Right kidney (tissue), 1 donor: ENCODE measurements around the gene HDAC4.
A peak's percentile ranks its signal among the peaks of the same experiment; 100 is the strongest.

Experiments used
- DNase-seq: peaks from one replicate; pipeline ENCODE4 v3.0.0-alpha.2; 2016

Gene HDAC4

DNA sequence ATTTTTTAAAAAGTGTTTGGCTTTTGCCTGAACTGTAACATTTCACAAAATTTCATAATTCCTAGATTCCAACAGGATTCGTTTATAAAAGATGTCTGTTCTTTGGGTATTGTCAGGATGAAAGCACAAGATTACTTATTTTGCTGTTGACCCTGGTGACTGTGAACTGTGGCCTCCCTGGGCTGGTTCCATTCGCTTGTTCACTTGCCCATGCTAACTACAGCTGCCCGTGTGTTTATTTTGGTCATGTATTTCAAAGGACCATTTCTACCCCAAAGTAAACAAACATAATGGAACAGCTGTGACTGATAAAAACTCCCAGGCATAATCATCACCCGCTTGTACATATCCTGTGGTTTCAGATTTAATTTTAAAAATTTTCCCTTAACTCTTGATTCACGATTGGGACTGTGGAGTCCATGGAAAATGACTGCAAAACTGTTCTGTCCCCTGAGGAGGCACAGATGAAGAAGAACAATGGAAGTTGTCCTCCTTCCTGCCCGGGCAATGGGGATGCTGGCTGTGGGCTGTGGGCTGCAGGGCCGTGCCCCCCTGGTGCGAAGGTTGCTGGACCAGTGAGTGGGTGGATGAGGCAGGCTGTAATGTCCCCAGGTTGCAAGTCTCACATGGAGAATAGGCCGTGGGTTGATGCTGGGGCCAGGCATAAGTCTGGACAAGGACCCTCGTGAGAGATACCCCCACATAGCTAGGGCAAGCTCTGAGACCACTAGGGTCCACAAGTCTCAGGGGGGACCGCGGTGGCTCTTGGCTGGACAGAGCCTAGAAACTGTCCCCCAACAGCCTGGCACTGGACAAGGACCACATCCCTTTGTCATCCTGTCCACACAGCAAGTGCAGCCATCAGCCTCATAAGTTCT lies 28.9 kb upstream of the HDAC4 start:
- no peak for DNase-seq

DNA sequence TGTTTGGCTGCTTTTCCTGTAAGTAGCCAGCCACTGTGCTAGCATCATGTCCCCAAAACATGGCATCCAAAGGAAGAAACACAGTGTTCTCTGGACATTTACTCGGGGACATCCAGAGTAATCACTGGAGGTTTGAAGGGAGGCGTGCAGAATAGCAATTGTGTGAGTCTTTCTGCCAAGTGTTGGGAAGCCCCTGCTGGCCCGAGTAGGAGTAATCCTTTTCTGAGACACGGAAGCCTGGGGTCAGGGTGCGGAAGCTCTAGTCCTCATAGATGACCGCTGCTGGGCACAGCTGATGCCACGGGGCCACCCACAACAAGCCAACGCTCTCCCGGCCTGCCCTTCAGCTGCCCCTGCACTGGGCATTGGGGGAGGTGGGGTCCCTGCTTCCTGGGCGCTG lies 24.8 kb upstream of the HDAC4 start:
- no peak for DNase-seq

GRCh38 chr2:239424337-239425045 lies 23.7 kb upstream of the HDAC4 start:
- no peak for DNase-seq

DNA sequence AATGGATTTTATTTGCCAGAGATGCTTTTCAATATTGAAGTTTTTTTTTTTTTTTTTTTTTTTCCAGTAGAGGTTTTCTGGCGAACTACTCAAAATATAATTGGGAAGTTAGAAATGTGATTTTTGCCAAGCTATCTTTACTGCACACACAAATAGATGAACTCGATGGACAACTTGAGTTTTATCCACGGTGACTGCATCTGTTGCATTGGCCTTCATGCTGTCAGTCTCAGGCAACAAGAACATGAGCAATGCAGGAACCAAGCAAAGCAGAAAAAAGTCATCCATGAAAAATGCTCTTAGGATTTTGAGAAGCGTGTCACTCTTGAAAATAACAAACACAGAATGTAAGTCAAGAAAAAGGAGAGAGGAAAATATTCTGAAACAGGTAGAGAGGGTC lies 22.7 kb upstream of the HDAC4 start:
- DNase-seq: no peak

- no peak for DNase-seq
These were observed 21.0 kb upstream of the HDAC4 start for GRCh38 chr2:239421851-239422250.

- no peak for DNase-seq
These were observed 19.3 kb upstream of the HDAC4 start for GRCh38 chr2:239420082-239420481.

DNA sequence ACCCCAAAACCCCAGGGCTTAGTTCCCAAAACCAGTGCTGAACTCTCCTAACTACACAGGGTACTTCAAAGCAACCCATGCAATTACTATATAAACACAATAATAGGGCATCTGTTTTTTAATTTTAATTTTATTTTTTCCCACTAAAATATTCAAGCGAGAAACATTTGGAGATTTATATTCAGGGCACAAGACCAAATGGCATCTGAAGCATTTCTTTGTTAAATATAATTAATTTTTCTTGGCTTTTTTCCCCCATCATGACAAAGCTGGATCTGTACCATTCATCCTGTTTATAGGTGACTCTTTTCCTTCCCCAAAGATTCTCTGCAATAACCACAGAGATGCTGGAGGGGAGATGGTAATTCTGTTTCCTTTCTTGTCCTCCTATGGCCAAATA lies 18.1 kb upstream of the HDAC4 start:
- DNase-seq: no peak

DNA sequence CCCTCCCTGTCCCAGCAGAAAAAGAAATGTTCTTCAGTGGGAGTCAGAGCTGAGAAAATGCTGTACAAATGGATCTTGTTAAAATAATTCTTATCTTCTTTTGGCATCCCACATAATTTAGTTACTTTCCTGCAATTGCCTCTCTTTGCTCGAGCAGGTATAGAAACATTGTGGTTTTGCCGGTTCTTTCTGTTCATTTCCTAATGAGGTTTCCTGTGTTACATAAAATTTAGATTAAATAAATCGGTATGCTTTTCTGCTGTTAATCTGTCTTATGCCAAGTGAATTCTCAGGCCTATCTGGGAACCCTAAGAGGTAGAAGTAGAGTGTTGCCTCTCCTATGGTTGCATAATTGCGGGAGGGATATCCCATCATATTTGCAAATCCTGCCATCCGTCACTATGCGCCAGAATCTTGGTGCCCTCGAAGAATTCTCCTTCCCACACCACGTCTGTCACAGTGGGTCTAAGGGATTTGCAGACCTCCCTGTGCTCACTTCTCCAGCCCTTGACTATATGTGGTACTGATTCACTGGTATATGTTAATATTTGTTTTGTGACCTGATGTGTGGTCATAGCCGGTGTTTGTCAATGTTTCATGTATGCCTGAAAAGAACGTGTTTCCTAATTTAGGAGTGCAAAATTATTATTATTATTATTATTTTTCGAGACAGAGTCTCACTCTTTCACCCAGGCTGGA lies 12.2 kb upstream of the HDAC4 start:
- no peak for DNase-seq

GRCh38 chr2:239411549-239412319 lies 10.9 kb upstream of the HDAC4 start:
- DNase-seq: no peak

DNA sequence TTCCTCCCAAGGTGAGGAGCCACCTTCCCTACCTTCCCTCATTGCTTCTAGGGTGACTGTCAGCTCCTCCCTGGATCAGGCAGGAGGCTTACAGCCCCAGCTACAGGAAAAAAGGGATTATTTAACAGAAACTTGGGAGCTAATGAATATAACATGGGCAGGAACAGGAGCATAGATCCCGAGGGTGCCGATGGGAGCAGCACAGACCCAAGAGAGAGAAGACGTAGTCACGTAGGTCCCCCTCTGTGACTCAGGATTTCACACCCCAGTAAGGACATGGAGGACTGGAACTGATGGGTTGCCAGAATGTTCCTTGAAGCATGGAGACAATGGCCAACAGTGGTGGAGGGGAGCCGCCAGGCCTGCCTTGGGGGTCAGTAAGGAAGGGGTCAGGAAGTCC lies 10.3 kb upstream of the HDAC4 start:
- no peak for DNase-seq

GRCh38 chr2:239409976-239410375 lies 9.2 kb upstream of the HDAC4 start:
- DNase-seq: no peak

DNA sequence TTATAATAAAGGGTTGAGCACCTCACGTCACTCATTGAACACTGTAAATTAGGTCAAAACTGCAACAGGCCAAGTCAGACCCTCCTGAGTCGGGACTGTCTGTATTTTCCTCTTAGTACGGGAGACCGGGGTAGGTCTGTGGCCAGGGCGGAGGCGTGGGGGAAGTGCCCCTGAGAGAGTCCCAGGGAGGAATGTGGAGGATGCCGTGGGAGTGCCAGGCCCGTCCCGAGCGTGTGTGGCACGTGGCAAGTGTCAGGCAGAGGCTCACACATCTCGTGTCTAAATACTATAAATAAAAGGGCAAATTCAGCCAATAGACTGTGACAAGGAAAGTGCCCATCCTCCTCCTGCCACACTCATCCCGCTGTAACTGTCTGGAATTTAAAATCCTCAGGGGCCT lies 6.3 kb upstream of the HDAC4 start:
- no peak for DNase-seq

GRCh38 chr2:239406316-239406995 lies 5.6 kb upstream of the HDAC4 start:
- DNase-seq: no peak

DNA sequence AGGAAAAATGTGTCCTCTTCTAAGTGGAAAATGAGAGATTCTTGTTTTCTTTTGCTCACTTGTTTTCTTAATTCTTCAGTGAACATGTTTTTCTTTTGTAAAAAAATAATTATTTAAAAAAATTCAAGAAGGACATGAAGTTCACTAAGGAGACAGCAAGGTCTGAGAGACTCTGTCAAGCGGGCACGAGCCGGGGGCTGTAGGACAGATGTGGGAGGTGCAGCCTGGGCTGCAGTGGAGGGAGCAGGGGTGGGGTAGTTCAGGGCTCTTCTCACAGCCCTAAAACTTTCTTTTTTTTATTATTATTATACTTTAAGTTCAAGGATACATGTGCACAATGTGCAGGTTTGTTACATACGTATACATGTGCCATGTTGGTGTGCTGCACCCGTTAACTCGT lies 4.3 kb upstream of the HDAC4 start:
- no peak for DNase-seq

DNA sequence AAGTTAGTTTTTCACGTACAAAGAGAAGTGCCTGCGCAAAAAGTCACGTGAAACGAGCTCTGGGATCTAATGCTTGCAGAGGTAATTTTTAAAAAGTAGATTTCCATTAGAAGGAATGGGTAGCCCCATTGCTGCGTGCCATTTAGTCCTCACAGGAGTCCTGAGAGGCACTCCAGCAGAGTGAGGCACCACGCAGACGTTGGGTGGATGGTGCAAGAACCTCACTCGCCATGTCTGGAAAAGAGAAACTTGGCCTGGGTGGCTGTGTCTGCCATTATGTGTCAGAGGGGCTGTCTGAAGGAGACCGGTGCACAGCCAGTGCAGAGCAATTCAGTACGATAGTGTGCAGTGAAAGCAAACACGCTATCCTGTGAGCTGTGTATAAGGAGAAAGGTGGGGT lies 1.8 kb upstream of the HDAC4 start:
- DNase-seq: no peak

GRCh38 chr2:239401881-239402233 lies 1.0 kb upstream of the HDAC4 start:
- DNase-seq: peak; percentile 99

- DNase-seq: peak; percentile 100
These were observed 454 bp upstream of the HDAC4 start for GRCh38 chr2:239401067-239401880.

DNA sequence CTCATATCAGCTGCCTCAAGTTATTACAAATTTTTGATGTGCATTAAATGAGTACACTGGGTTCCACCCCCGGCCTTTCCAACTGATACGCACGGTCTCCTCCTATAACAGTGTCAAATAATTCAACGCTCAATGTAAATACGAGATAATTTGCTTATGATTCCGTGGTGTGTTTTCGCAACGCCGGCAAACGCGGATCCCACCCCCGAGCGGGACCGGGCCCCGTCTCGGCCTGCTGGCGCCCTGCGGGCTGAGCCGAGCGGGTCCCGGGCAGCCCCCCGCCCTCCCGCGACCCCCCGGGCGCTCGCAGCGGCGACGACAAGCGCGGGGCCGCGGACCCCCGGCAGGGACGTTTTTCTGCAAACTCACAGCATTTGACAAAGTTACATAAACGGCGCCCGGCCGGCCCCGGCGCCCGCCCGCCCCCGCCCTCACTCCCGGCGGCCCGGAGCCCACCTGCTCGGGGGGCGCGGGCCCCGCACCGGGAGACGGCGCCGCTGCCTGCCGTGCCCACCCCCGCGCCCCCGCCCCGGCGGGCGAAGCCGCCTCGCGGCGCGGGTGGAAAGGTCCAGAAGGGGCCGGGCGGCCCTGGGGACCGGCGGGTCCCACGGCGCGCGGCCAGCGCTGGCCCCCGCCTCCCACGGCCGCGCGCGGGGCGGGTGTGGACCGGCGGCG lies 762 bp downstream of the HDAC4 start:
- no peak for DNase-seq

GRCh38 chr2:239399433-239399920 lies 1.3 kb downstream of the HDAC4 start:
- no peak for DNase-seq

DNA sequence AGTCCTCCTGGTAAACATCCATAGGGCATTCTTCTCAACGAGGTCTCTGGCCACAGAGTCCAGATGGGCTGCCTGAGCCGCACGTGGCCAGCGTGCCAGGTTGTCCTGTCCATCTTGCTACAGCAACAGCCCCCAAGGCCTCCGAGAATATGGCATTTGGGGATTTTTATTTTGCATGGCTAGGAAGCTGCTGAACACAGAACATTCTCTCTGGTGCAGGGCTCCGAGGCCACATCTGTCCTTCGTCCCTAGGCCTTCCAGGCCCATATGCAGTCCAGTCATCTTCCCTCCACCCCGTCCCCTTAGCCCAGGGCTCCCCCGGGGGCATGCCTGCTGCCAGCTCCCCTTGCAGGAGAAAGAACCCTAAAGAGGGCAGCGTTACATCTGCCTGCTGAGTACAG lies 2.3 kb downstream of the HDAC4 start:
- DNase-seq: no peak
